Hepatocyte (in vitro differentiated cells): Measurements from ENCODE around the gene TAS1R3.

Experiments used
- EZH2 ChIP-seq: fragments of 200-600 bp; sonication (generic); IDR thresholded peaks from 2 replicates; pipeline ENCODE4 v1.6.1; 2016; ENCODE audit warnings: antibody characterized with exemption, mild to moderate bottlenecking, borderline replicate concordance
- EZH2phosphoT487 ChIP-seq: fragments of 200-600 bp; sonication (generic); IDR thresholded peaks from one replicate; pipeline ENCODE4 v1.6.1; 2018; ENCODE audit warnings: antibody characterized with exemption, mild to moderate bottlenecking, low read depth, moderate library complexity; ENCODE audit not compliant: unreplicated experiment, severe bottlenecking
- TF ChIP-seq, protein P1 (sequence below): fragments of 200-600 bp; sonication (generic); IDR thresholded peaks from 2 replicates; pipeline ENCODE4 v1.5.1; 2016; ENCODE audit warnings: antibody characterized with exemption, mild to moderate bottlenecking; ENCODE audit not compliant: poor library complexity

DNA sequence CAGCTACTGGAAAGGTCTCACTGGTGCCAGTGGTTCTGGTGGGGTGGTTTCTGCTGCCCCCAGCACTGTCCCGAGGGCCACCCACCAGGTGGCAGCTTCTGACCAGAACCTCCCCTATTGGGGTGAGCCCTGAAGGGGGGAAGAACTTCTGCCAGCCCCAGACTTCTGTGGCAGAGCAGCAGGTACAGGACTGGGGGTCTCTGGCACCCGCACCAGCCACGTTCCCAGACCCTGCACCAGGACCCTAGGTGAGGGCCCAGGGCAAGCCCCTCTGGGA lies 21.0 kb upstream of the TAS1R3 start:
- TF ChIP-seq, protein P1, sequence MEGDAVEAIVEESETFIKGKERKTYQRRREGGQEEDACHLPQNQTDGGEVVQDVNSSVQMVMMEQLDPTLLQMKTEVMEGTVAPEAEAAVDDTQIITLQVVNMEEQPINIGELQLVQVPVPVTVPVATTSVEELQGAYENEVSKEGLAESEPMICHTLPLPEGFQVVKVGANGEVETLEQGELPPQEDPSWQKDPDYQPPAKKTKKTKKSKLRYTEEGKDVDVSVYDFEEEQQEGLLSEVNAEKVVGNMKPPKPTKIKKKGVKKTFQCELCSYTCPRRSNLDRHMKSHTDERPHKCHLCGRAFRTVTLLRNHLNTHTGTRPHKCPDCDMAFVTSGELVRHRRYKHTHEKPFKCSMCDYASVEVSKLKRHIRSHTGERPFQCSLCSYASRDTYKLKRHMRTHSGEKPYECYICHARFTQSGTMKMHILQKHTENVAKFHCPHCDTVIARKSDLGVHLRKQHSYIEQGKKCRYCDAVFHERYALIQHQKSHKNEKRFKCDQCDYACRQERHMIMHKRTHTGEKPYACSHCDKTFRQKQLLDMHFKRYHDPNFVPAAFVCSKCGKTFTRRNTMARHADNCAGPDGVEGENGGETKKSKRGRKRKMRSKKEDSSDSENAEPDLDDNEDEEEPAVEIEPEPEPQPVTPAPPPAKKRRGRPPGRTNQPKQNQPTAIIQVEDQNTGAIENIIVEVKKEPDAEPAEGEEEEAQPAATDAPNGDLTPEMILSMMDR = no peak
- TF ChIP-seq EZH2 = no peak
- no peak for TF ChIP-seq EZH2phosphoT487
